Erythroblast (primary cell): ENCODE measurements around the gene CYSTM1.

Experiments
- GATA1 ChIP-seq: IDR thresholded peaks from 2 replicates; pipeline ENCODE4 v1.6.1; 2011; ENCODE audit warnings: low read depth, mild to moderate bottlenecking, control low read depth, low read length, moderate library complexity
- POLR2A ChIP-seq: IDR thresholded peaks from 2 replicates; pipeline ENCODE4 v1.6.1; 2011; ENCODE audit warnings: mild to moderate bottlenecking, low read length

- TF ChIP-seq POLR2A (no peak), GATA1 (no peak)
These were observed 48.5 kb upstream of the CYSTM1 start for GRCh38 chr5:140126315-140127012.
